OCI-LY3 (cell line): ENCODE data around the gene OPCML.

Experiments used
- H2AFZ ChIP-seq: fragments of 200-600, 300-600 bp; shearing (Covaris generic); 2 replicates; pipeline ENCODE4 v1.6.0; 2014; ENCODE audit warnings: antibody characterized with exemption, low read depth, low read length
- H3K27ac ChIP-seq: fragments of 200-600, 300-600 bp; sonication (generic); 2 replicates; pipeline ENCODE4 v1.5.1; 2014; ENCODE audit warnings: mild to moderate bottlenecking, low read length, moderate library complexity, mixed read lengths
- H3K27me3 ChIP-seq: fragments of 200-600, 300-600 bp; sonication (generic); 2 replicates; pipeline ENCODE4 v1.6.1; 2014; ENCODE audit warnings: low read depth, low read length, mixed read lengths
- H3K36me3 ChIP-seq: fragments of 200-600, 300-600 bp; sonication (generic); replicated peaks from 2 replicates; pipeline ENCODE3; 2014; ENCODE audit warnings: low read depth, low read length, mixed read lengths
- H3K4me1 ChIP-seq: fragments of 300-600, 200-600 bp; sonication (generic); 2 replicates; pipeline ENCODE4 v1.6.1; 2014; ENCODE audit warnings: low read length, mixed read lengths
- H3K4me2 ChIP-seq: fragments of 200-600, 300-600 bp; sonication (generic); 2 replicates; pipeline ENCODE4 v1.6.1; 2014; ENCODE audit warnings: low read length, mixed read lengths
- H3K4me3 ChIP-seq: fragments of 300-600, 200-600 bp; sonication (generic); 2 replicates; pipeline ENCODE4 v1.5.1; 2014; ENCODE audit warnings: antibody characterized with exemption, mild to moderate bottlenecking, low read length, moderate library complexity
- H3K79me2 ChIP-seq: fragments of 300-600, 200-600 bp; shearing (Covaris generic); 2 replicates; pipeline ENCODE4 v1.6.1; 2014; ENCODE audit warnings: mild to moderate bottlenecking, low read length, mixed read lengths
- H3K9ac ChIP-seq: fragments of 300-600, 200-600 bp; shearing (Covaris generic); 2 replicates; pipeline ENCODE4 v1.6.0; 2014; ENCODE audit warnings: mild to moderate bottlenecking, low read length, moderate library complexity
- H3K9me3 ChIP-seq: fragments of 200-600, 300-600 bp; shearing (Covaris generic); 2 replicates; pipeline ENCODE4 v1.6.1; 2014; ENCODE audit warnings: low read length, mixed read lengths; ENCODE audit not compliant: insufficient read depth
- H4K20me1 ChIP-seq: fragments of 200-600, 300-600 bp; sonication (generic); 2 replicates; pipeline ENCODE4 v1.6.1; 2016; ENCODE audit warnings: low read length, mixed read lengths; ENCODE audit not compliant: insufficient read depth
- CTCF ChIP-seq: fragments of 200-600, 300-600 bp; sonication (generic); IDR thresholded peaks from 2 replicates; pipeline ENCODE4 v1.5.1; 2014; ENCODE audit warnings: antibody characterized with exemption, low read length, low read depth
- EZH2phosphoT487 ChIP-seq: fragments of 200-600 bp; shearing (Covaris generic); IDR thresholded peaks from 2 replicates; pipeline ENCODE4 v1.6.1; 2018; ENCODE audit warnings: antibody characterized with exemption, mixed run types, low read depth

Gene OPCML

GRCh38 chr11:133216813-133217212 lies 315.5 kb downstream of the OPCML start:
- no peaks in the 10 kb centered on the region for H4K20me1 ChIP-seq
- H3K4me3 ChIP-seq: no peak overlapping the region
- TF ChIP-seq CTCF (no peak), EZH2phosphoT487 (no peak)
- no peak overlapping the region for H3K4me2 ChIP-seq
- no peaks in the 10 kb centered on the region for H3K27me3 ChIP-seq
- no peaks in the 10 kb centered on the region for H3K79me2 ChIP-seq
- H3K9ac ChIP-seq: no peak overlapping the region
- no peaks in the 10 kb centered on the region for H3K36me3 ChIP-seq
- no peak overlapping the region for H2AFZ ChIP-seq
- H3K9me3 ChIP-seq: no peaks in the 10 kb centered on the region
- no peak overlapping the region for H3K27ac ChIP-seq
- no peaks in the 10 kb centered on the region for H3K4me1 ChIP-seq

- Histone ChIP-seq H3K9me3 (no peaks in the 10 kb centered on the region), H3K79me2 (no peaks in the 10 kb centered on the region), H2AFZ (no peak overlapping the region), H3K4me1 (no peaks in the 10 kb centered on the region), H3K4me3 (no peak overlapping the region), H3K27ac (no peak overlapping the region), H3K27me3 (no peaks in the 10 kb centered on the region), H3K9ac (no peak overlapping the region), H3K36me3 (no peaks in the 10 kb centered on the region), H4K20me1 (no peaks in the 10 kb centered on the region), H3K4me2 (no peak overlapping the region)
- TF ChIP-seq EZH2phosphoT487: no peak
- TF ChIP-seq CTCF: no peak
These were observed 316.6 kb downstream of the OPCML start for GRCh38 chr11:133215596-133216230.

- TF ChIP-seq CTCF: no peak
- no peak for TF ChIP-seq EZH2phosphoT487
- Histone ChIP-seq H4K20me1 (no peaks in the 10 kb centered on the region), H3K9me3 (no peaks in the 10 kb centered on the region), H2AFZ (no peak overlapping the region), H3K9ac (no peak overlapping the region), H3K4me1 (no peaks in the 10 kb centered on the region), H3K27ac (no peak overlapping the region), H3K36me3 (no peaks in the 10 kb centered on the region), H3K4me3 (no peak overlapping the region), H3K27me3 (no peaks in the 10 kb centered on the region), H3K4me2 (no peak overlapping the region), H3K79me2 (no peaks in the 10 kb centered on the region)
These were observed 317.7 kb downstream of the OPCML start for GRCh38 chr11:133214646-133215045.

GRCh38 chr11:133212201-133212600 lies 320.1 kb downstream of the OPCML start:
- TF ChIP-seq EZH2phosphoT487 (no peak), CTCF (no peak)
- no peak overlapping the region for H3K4me2 ChIP-seq
- H3K27me3 ChIP-seq: no peaks in the 10 kb centered on the region
- no peak overlapping the region for H2AFZ ChIP-seq
- no peak overlapping the region for H3K27ac ChIP-seq
- H3K9ac ChIP-seq: no peak overlapping the region
- no peak overlapping the region for H3K4me3 ChIP-seq
- no peaks in the 10 kb centered on the region for H3K79me2 ChIP-seq
- no peaks in the 10 kb centered on the region for H3K36me3 ChIP-seq
- no peaks in the 10 kb centered on the region for H4K20me1 ChIP-seq
- no peaks in the 10 kb centered on the region for H3K9me3 ChIP-seq
- no peaks in the 10 kb centered on the region for H3K4me1 ChIP-seq
